GM18907 (cell line): ENCODE results near the gene ODF4.

Source experiments
- ATAC-seq: cut with Tn5 transposase; IDR thresholded peaks from one replicate; pipeline ENCODE4 v1.9.1; 2021; ENCODE audit warnings: mild to moderate bottlenecking, moderate library complexity; ENCODE audit not compliant: unreplicated experiment

Gene ODF4

GRCh38 chr17:8339540-8339939 lies at the start of gene ODF4:
ODF4 (plus strand) TSS chr17:8339840; CDS start chr17:8340052, 212 bp downstream.
- ATAC-seq, result no peak

- no peak for ATAC-seq
Measured at GRCh38 chr17:8290043-8290442, 49.6 kb upstream of the ODF4 start.

- no peak for ATAC-seq
Measured at GRCh38 chr17:8292639-8293395, 46.8 kb upstream of the ODF4 start.

GRCh38 chr17:8294361-8294760 lies 45.3 kb upstream of the ODF4 start:
- no peak for ATAC-seq

GRCh38 chr17:8294814-8295316 lies 44.8 kb upstream of the ODF4 start:
- ATAC-seq, result no peak

GRCh38 chr17:8300226-8300625 lies 39.4 kb upstream of the ODF4 start:
- ATAC-seq, result no peak

- no peak for ATAC-seq
Measured at GRCh38 chr17:8300627-8301242, 38.9 kb upstream of the ODF4 start.

- no peak for ATAC-seq
Measured at GRCh38 chr17:8310601-8311123, 29.0 kb upstream of the ODF4 start.

- no peak for ATAC-seq
Measured at GRCh38 chr17:8311131-8311790, 28.4 kb upstream of the ODF4 start.

GRCh38 chr17:8312251-8312650 lies 27.4 kb upstream of the ODF4 start:
- no peak for ATAC-seq

- no peak for ATAC-seq
Measured at GRCh38 chr17:8312726-8313600, 26.7 kb upstream of the ODF4 start.

GRCh38 chr17:8314797-8315763 lies 24.6 kb upstream of the ODF4 start:
- ATAC-seq, result no peak

- ATAC-seq, result no peak
Measured at GRCh38 chr17:8315764-8316217, 23.8 kb upstream of the ODF4 start.

- no peak for ATAC-seq
Measured at GRCh38 chr17:8318010-8318935, 21.4 kb upstream of the ODF4 start.

GRCh38 chr17:8320262-8320661 lies 19.4 kb upstream of the ODF4 start:
- no peak for ATAC-seq

- ATAC-seq, result no peak
Measured at GRCh38 chr17:8320990-8321389, 18.6 kb upstream of the ODF4 start.

- ATAC-seq, result no peak
Measured at GRCh38 chr17:8322061-8322460, 17.6 kb upstream of the ODF4 start.

- ATAC-seq, result no peak
Measured at GRCh38 chr17:8324132-8324531, 15.5 kb upstream of the ODF4 start.
